HEK293 (cell line): ENCODE data around the gene TCF12.

Experiments
- CTCF ChIA-PET: fragments of 350-600 bp; formaldehyde crosslinking; extraction: SDS; loops from one replicate; lab custom pipeline; 2021; ENCODE audit warnings: antibody characterized with exemption; lab: Yijun Ruan, JAX
- POLR2A ChIA-PET: fragments of 300-600 bp; formaldehyde crosslinking; extraction: SDS; loops from one replicate; lab custom pipeline; 2020; ENCODE audit warnings: antibody characterized with exemption, inconsistent platforms; lab: Yijun Ruan, JAX
- H3K27ac ChIP-seq: fragments of 200-500 bp; sonication (Bioruptor generic); 2 replicates; pipeline ENCODE4 v1.5.1; 2014; ENCODE audit warnings: low read depth, low read length, control low read depth, inconsistent platforms; ENCODE audit errors: extremely low read depth
- H3K36me3 ChIP-seq, 2 experiments: fragments of 200-500 bp in 1 of 2; sonication (Bioruptor generic) in 1 of 2; 1 replicate in 1 of 2; 2 replicates in 1 of 2; pipeline ENCODE4 v1.5.1; 2014 to 2017; ENCODE audit warnings: inconsistent platforms in 2 of 2, low read length in 2 of 2; ENCODE audit not compliant: control insufficient read depth in 2 of 2, insufficient read depth in 1 of 2
- H3K4me1 ChIP-seq: fragments of 200-500 bp; sonication (Bioruptor generic); 2 replicates; pipeline ENCODE4 v1.5.1; 2014; ENCODE audit warnings: mild to moderate bottlenecking, low read length, inconsistent platforms; ENCODE audit not compliant: control insufficient read depth, insufficient read depth
- H3K4me3 ChIP-seq: 2 replicates; pipeline ENCODE4 v1.5.1; 2011; ENCODE audit warnings: low read depth, mild to moderate bottlenecking, control low read depth, low read length, moderate library complexity
- H3K9me3 ChIP-seq: fragments of 200-500 bp; sonication (Bioruptor generic); 2 replicates; pipeline ENCODE4 v1.5.1; 2014; ENCODE audit warnings: low read depth, low read length, inconsistent platforms; ENCODE audit not compliant: control insufficient read depth, insufficient read depth
- ATF2 ChIP-seq: fragments of 450-650 bp; formaldehyde crosslinking; IDR thresholded peaks from 2 replicates; pipeline ENCODE4 v1.5.1; 2016; ENCODE audit warnings: missing biosample characterization, missing genetic modification characterization, low read depth
- BCL6B ChIP-seq: fragments of 450-650 bp; formaldehyde crosslinking; IDR thresholded peaks from 2 replicates; pipeline ENCODE4 v1.5.1; 2017; ENCODE audit warnings: missing biosample characterization, missing genetic modification characterization
- GLIS2 ChIP-seq: fragments of 450-650 bp; formaldehyde crosslinking; IDR thresholded peaks from 2 replicates; pipeline ENCODE4 v1.5.1; 2016; ENCODE audit warnings: missing biosample characterization, missing genetic modification characterization
- HOXA7 ChIP-seq: sonication (generic); formaldehyde crosslinking; IDR thresholded peaks from 2 replicates; pipeline ENCODE4 v1.8.1; 2022; ENCODE audit warnings: missing genetic modification reagents, borderline replicate concordance
- PRDM1 ChIP-seq: fragments of 450-650 bp; formaldehyde crosslinking; IDR thresholded peaks from 2 replicates; pipeline ENCODE4; 2016; ENCODE audit warnings: missing biosample characterization, missing genetic modification characterization
- PRDM10 ChIP-seq: fragments of 450-650 bp; formaldehyde crosslinking; IDR thresholded peaks from 2 replicates; pipeline ENCODE4 v1.5.1; 2016; ENCODE audit warnings: missing biosample characterization, missing genetic modification characterization
- SCRT2 ChIP-seq: fragments of 450-650 bp; formaldehyde crosslinking; IDR thresholded peaks from 2 replicates; pipeline ENCODE4 v1.5.1; 2016; ENCODE audit warnings: missing biosample characterization, missing genetic modification characterization
- SP7 ChIP-seq: fragments of 450-650 bp; formaldehyde crosslinking; IDR thresholded peaks from 2 replicates; pipeline ENCODE4 v1.5.1; 2016; ENCODE audit warnings: missing biosample characterization, missing genetic modification characterization
- WT1 ChIP-seq: fragments of 450-650 bp; formaldehyde crosslinking; IDR thresholded peaks from 2 replicates; pipeline ENCODE4 v1.5.1; 2016; ENCODE audit warnings: missing biosample characterization, missing genetic modification characterization
- ZBTB11 ChIP-seq: fragments of 450-650 bp; formaldehyde crosslinking; conservative IDR thresholded peaks from 2 replicates; pipeline ENCODE4 v1.5.1; 2016; ENCODE audit warnings: low read depth, missing biosample characterization, missing genetic modification characterization
- ZFP69B ChIP-seq: fragments of 450-650 bp; formaldehyde crosslinking; IDR thresholded peaks from 2 replicates; pipeline ENCODE4 v1.5.1; 2016; ENCODE audit warnings: missing biosample characterization, missing genetic modification characterization
- ZNF221 ChIP-seq: fragments of 450-650 bp; formaldehyde crosslinking; IDR thresholded peaks from 2 replicates; pipeline ENCODE4 v1.5.1; 2017; ENCODE audit warnings: missing biosample characterization, missing genetic modification characterization, borderline replicate concordance
- ZNF23 ChIP-seq: fragments of 450-650 bp; formaldehyde crosslinking; IDR thresholded peaks from 2 replicates; pipeline ENCODE4 v1.5.1; 2016; ENCODE audit warnings: missing biosample characterization, missing genetic modification characterization, borderline replicate concordance
- ZNF324 ChIP-seq: fragments of 450-650 bp; formaldehyde crosslinking; IDR thresholded peaks from 2 replicates; pipeline ENCODE4 v1.5.1; 2016; ENCODE audit warnings: missing biosample characterization, missing genetic modification characterization
- ZNF335 ChIP-seq: fragments of 450-650 bp; formaldehyde crosslinking; conservative IDR thresholded peaks from 2 replicates; pipeline ENCODE4 v1.5.1; 2016; ENCODE audit warnings: missing biosample characterization, missing genetic modification characterization
- ZNF423 ChIP-seq: fragments of 450-650 bp; formaldehyde crosslinking; IDR thresholded peaks from 2 replicates; pipeline ENCODE4 v1.5.1; 2016; ENCODE audit warnings: missing biosample characterization, missing genetic modification characterization
- ZNF449 ChIP-seq: fragments of 450-650 bp; formaldehyde crosslinking; IDR thresholded peaks from 2 replicates; pipeline ENCODE4 v1.5.1; 2017; ENCODE audit warnings: missing biosample characterization, mild to moderate bottlenecking, missing genetic modification characterization, moderate library complexity
- ZNF510 ChIP-seq: fragments of 450-650 bp; formaldehyde crosslinking; IDR thresholded peaks from 2 replicates; pipeline ENCODE4 v1.5.1; 2018; ENCODE audit warnings: mild to moderate bottlenecking, missing genetic modification characterization, missing biosample characterization; ENCODE audit not compliant: insufficient replicate concordance
- ZNF558 ChIP-seq: fragments of 450-650 bp; formaldehyde crosslinking; IDR thresholded peaks from 2 replicates; pipeline ENCODE4 v1.5.1; 2016; ENCODE audit warnings: missing biosample characterization, missing genetic modification characterization
- ZNF561 ChIP-seq: fragments of 450-650 bp; IDR thresholded peaks from 2 replicates; pipeline ENCODE4 v1.5.1; 2018; ENCODE audit warnings: missing biosample characterization, missing genetic modification characterization, borderline replicate concordance
- ZNF768 ChIP-seq: fragments of 450-650 bp; formaldehyde crosslinking; IDR thresholded peaks from 2 replicates; pipeline ENCODE4 v1.5.1; 2018; ENCODE audit warnings: missing biosample characterization, mild to moderate bottlenecking, missing genetic modification characterization
- ZNF843 ChIP-seq: fragments of 450-650 bp; formaldehyde crosslinking; IDR thresholded peaks from 2 replicates; pipeline ENCODE4 v1.5.1; 2016; ENCODE audit warnings: missing biosample characterization, missing genetic modification characterization

TCF12 gene

GRCh38 chr15:57015897-57016296 lies 97.5 kb downstream of the TCF12 start:
- no peak overlapping the region for H3K27ac ChIP-seq
- H3K36me3 ChIP-seq: no peaks in the 10 kb centered on the region
- no peaks in the 10 kb centered on the region for H3K9me3 ChIP-seq
- no peak overlapping the region for H3K4me3 ChIP-seq
- CTCF ChIA-PET: no interaction called here
- H3K4me1 ChIP-seq: peaks cover 11% of the 10 kb centered on the region
- no peak for TF ChIP-seq HOXA7 (CRISPR knock-in tag)
- no peak for TF ChIP-seq ZNF324 (tag by site-specific recombination)
- no peak for TF ChIP-seq ZNF23 (tag by site-specific recombination)
- 0 out of 2 replicates have a peak, but pooled peaks have one; percentile 9 for TF ChIP-seq PRDM10 (tag by site-specific recombination)
- TF ChIP-seq PRDM1: no peak
- TF ChIP-seq ZNF768: no peak
- no peak for TF ChIP-seq ZNF510 (tag by site-specific recombination)
- TF ChIP-seq ZNF449 (tag by site-specific recombination): no peak
- TF ChIP-seq ZFP69B: no peak
- TF ChIP-seq ZNF843 (tag by site-specific recombination): no peak
- no peak for TF ChIP-seq ZNF561 (tag by site-specific recombination)
- TF ChIP-seq ZNF423 (tag by site-specific recombination): no peak
- TF ChIP-seq ZNF335 (tag by site-specific recombination): no peak
- TF ChIP-seq BCL6B (tag by site-specific recombination): peak; percentile 64; the same call in 1 of the 2 replicates
- no peak for TF ChIP-seq GLIS2 (tag by site-specific recombination)
- TF ChIP-seq SP7 (tag by site-specific recombination): 0 out of 2 replicates have a peak, but pooled peaks have one; percentile 18
- TF ChIP-seq ZNF221 (tag by site-specific recombination): no peak
- TF ChIP-seq ATF2 (tag by site-specific recombination): no peak
- TF ChIP-seq WT1 (tag by site-specific recombination): no peak
- 0 out of 2 replicates have a peak, but pooled peaks have one; percentile 31 for TF ChIP-seq SCRT2 (tag by site-specific recombination)
- TF ChIP-seq ZBTB11: no peak
- TF ChIP-seq ZNF558 (tag by site-specific recombination): no peak
- POLR2A ChIA-PET: no interaction called here
